HEK293T (cell line): ENCODE results near the gene RNF144B.

Experiments used
- ARNT ChIP-seq: fragments of 450-650 bp; IDR thresholded peaks from 2 replicates; pipeline ENCODE4 v1.6.1; 2017; ENCODE audit warnings: mild to moderate bottlenecking
- BHLHE40 ChIP-seq: fragments of 450-650 bp; IDR thresholded peaks from 2 replicates; pipeline ENCODE4 v1.6.1; 2016; ENCODE audit warnings: mild to moderate bottlenecking, moderate library complexity, borderline replicate concordance
- CTBP1 ChIP-seq: fragments of 450-650 bp; IDR thresholded peaks from 2 replicates; pipeline ENCODE4 v1.6.1; 2016; ENCODE audit warnings: borderline replicate concordance
- ELF4 ChIP-seq: fragments of 450-650 bp; IDR thresholded peaks from 2 replicates; pipeline ENCODE4 v1.6.1; 2017; ENCODE audit warnings: antibody characterized with exemption
- FOXA1 ChIP-seq: fragments of 450-650 bp; IDR thresholded peaks from 2 replicates; pipeline ENCODE4 v1.6.1; 2016; ENCODE audit warnings: mild to moderate bottlenecking
- FOXK2 ChIP-seq: fragments of 450-650 bp; IDR thresholded peaks from 2 replicates; pipeline ENCODE4 v1.6.1; 2016; ENCODE audit warnings: mild to moderate bottlenecking
- FOXM1 ChIP-seq: fragments of 450-650 bp; IDR thresholded peaks from 2 replicates; pipeline ENCODE4 v1.6.1; 2017; ENCODE audit warnings: mild to moderate bottlenecking, borderline replicate concordance
- L3MBTL2 ChIP-seq: fragments of 450-650 bp; conservative IDR thresholded peaks from 2 replicates; pipeline ENCODE4 v1.6.1; 2016; ENCODE audit warnings: mild to moderate bottlenecking
- SP1 ChIP-seq: fragments of 450-650 bp; IDR thresholded peaks from 2 replicates; pipeline ENCODE4 v1.6.1; 2017
- TARDBP ChIP-seq: fragments of 450-650 bp; IDR thresholded peaks from 2 replicates; pipeline ENCODE4 v1.6.1; 2016
- ZNF384 ChIP-seq: fragments of 450-650 bp; IDR thresholded peaks from 2 replicates; pipeline ENCODE4 v1.6.1; 2016
- TF ChIP-seq, protein P1 (sequence below): fragments of 450-650 bp; IDR thresholded peaks from 2 replicates; pipeline ENCODE4 v1.6.1; 2016

- TF ChIP-seq BHLHE40 (no peak), FOXM1 (no peak), FOXA1 (no peak), FOXK2 (no peak), L3MBTL2 (no peak), SP1 (no peak), CTBP1 (no peak), TARDBP (no peak), ELF4 (no peak), ZNF384 (no peak), ARNT (no peak)
- TF ChIP-seq, protein P1, sequence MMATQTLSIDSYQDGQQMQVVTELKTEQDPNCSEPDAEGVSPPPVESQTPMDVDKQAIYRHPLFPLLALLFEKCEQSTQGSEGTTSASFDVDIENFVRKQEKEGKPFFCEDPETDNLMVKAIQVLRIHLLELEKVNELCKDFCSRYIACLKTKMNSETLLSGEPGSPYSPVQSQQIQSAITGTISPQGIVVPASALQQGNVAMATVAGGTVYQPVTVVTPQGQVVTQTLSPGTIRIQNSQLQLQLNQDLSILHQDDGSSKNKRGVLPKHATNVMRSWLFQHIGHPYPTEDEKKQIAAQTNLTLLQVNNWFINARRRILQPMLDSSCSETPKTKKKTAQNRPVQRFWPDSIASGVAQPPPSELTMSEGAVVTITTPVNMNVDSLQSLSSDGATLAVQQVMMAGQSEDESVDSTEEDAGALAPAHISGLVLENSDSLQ = no peak
Observed at GRCh38 chr6:18493382-18493891, 106.3 kb downstream of the RNF144B start.
